GM12872 (cell line): Measurements from ENCODE around the gene RPA4.

Experiments used
- TF ChIP-seq, protein P1 (sequence below): IDR thresholded peaks from 3 replicates; pipeline ENCODE4 v1.5.1; 2011; ENCODE audit warnings: low read depth, mild to moderate bottlenecking, low read length, moderate library complexity; ENCODE audit not compliant: insufficient read depth

RPA4 gene

DNA sequence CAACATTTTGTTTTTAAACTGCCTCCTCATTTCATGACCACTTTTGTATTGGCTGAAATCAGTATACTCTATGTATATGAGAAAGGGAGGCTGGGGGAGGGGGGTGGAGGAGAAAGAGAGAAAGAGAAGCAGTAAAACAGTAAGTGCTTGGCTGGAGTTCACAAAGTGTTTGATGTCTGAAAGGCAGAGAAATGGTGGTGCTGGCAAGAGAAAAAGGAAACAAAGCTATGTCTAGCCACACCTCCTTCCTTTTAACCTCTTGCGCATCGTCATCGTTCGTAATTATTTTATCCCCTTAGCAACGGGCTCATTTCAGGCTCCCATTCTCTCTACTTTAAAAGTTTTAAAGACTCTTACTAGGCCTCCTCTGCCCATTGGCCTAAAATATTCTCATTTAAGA lies 25.6 kb downstream of the RPA4 start:
- TF ChIP-seq, protein P1, sequence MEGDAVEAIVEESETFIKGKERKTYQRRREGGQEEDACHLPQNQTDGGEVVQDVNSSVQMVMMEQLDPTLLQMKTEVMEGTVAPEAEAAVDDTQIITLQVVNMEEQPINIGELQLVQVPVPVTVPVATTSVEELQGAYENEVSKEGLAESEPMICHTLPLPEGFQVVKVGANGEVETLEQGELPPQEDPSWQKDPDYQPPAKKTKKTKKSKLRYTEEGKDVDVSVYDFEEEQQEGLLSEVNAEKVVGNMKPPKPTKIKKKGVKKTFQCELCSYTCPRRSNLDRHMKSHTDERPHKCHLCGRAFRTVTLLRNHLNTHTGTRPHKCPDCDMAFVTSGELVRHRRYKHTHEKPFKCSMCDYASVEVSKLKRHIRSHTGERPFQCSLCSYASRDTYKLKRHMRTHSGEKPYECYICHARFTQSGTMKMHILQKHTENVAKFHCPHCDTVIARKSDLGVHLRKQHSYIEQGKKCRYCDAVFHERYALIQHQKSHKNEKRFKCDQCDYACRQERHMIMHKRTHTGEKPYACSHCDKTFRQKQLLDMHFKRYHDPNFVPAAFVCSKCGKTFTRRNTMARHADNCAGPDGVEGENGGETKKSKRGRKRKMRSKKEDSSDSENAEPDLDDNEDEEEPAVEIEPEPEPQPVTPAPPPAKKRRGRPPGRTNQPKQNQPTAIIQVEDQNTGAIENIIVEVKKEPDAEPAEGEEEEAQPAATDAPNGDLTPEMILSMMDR, result no peak

DNA sequence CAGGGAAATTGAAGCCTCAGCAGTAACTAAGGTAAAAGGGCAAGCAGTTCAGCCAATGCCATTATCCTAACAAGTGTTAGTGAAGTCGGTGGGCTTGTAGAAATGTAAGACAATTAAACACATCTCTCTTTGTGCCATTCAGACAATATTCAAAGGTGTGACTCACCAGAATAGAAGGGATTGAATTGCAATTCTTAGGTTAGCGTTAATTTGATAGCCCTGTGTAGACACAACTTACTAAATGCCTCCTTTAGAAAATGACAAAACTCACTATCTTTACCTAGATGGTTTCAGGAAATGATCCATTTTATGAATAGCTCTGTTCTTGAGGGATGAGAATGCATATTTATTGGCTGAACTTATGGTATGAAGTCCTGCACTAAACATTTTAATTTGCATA lies 35.2 kb downstream of the RPA4 start:
- TF ChIP-seq, protein P1, result no peak

DNA sequence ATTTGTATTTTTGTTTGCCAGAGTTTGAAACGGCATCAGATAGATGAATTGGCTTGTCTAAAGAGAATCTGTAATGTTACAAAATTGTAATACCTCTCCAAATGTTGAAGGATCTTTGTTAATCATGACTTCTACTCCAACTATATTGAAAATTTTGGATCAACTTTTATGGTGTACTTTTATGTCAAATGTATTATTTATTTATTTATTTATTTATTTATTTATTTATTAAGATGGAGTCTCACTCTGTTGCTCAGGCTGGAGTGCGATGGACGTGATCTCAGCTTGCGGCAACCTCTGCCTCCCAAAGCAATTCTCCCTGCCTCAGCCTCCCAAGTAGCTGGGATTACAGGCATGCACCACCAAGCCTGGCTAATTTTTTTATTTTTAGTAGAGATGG lies 36.0 kb downstream of the RPA4 start:
- TF ChIP-seq, protein P1, result no peak

DNA sequence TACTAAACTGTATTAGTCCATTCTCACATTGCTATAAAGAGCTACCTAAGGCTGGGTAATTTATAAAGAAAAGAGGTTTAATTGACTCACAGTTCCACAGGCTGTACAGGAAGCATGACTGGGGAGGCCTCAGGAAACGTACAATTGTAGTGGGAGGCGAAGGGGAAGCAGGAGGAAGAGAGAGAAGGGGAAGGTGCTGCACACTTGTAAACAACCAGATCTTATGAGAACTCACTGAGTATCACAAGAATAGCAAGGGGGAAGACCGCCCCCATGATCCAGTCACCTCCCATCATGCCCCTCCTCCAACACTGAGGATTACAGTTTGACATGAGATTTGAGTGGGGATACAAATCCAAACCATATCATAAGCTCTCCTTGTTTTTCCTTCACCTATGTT lies 40.9 kb downstream of the RPA4 start:
- TF ChIP-seq, protein P1, result no peak

DNA sequence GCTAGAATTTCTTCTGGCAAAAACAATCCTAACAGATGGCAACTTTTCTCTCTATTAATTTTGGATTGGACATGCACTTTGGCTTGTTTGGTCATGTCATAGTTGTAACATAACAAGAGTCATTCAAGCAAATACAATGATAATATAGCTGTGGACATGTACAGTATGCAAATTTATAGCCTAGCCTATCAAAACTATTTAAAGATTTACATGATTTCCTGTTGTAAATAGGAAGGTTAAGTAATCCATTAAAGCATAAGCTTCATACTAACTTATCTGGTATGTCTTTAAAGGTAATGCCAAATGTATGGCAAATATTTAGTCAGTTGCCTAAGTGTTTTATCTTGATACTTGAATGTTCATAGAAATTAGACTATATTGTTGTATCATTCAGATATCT lies 45.3 kb downstream of the RPA4 start:
- TF ChIP-seq, protein P1, result no peak
